Type B pancreatic cell (in vitro differentiated cells): ENCODE results near the gene SLC35F2. TPM values are rescaled to one million over a fixed set of nuclear protein-coding genes. Genes with fewer than 3 reads are reported as not detected.

Experiments
- DNase-seq: peaks from one replicate; pipeline ENCODE4 v3.0.0; 2021; ENCODE audit warnings: mixed read lengths; ENCODE audit not compliant: unreplicated experiment; ENCODE audit errors: extremely low spot score
- H3K27ac Mint-ChIP-seq: 2 replicates; pipeline ENCODE4 v1.8.0; 2021; ENCODE audit warnings: mild to moderate bottlenecking, mixed read lengths
- H3K27me3 Mint-ChIP-seq: 2 replicates; pipeline ENCODE4 v1.8.0; 2021; ENCODE audit warnings: mixed read lengths
- H3K36me3 Mint-ChIP-seq: 2 replicates; pipeline ENCODE4 v1.8.0; 2021; ENCODE audit warnings: mixed read lengths
- H3K4me1 Mint-ChIP-seq: one replicate; pipeline ENCODE4 v1.8.0; 2021; ENCODE audit warnings: mixed read lengths; ENCODE audit not compliant: unreplicated experiment
- H3K4me3 Mint-ChIP-seq: 2 replicates; pipeline ENCODE4 v1.8.0; 2021; ENCODE audit warnings: mild to moderate bottlenecking, mixed read lengths
- H3K9me3 Mint-ChIP-seq: 2 replicates; pipeline ENCODE4 v1.8.0; 2021; ENCODE audit warnings: mixed read lengths
- total RNA-seq: library from RNA; stranded (reverse); gene quantifications from 2 replicates; pipeline ENCODE4 v1.2.1, GENCODE V29; 2021; ENCODE audit warnings: low replicate concordance
- TF ChIP-seq, protein P1 (sequence below): fragments of 200-600 bp; sonication (generic); conservative IDR thresholded peaks from 2 replicates; pipeline ENCODE4 v1.5.0; 2021; ENCODE audit warnings: antibody characterized with exemption, mild to moderate bottlenecking

SLC35F2 gene
- total RNA-seq, 1 donor from 2014 or later: 9.5 TPM

DNA sequence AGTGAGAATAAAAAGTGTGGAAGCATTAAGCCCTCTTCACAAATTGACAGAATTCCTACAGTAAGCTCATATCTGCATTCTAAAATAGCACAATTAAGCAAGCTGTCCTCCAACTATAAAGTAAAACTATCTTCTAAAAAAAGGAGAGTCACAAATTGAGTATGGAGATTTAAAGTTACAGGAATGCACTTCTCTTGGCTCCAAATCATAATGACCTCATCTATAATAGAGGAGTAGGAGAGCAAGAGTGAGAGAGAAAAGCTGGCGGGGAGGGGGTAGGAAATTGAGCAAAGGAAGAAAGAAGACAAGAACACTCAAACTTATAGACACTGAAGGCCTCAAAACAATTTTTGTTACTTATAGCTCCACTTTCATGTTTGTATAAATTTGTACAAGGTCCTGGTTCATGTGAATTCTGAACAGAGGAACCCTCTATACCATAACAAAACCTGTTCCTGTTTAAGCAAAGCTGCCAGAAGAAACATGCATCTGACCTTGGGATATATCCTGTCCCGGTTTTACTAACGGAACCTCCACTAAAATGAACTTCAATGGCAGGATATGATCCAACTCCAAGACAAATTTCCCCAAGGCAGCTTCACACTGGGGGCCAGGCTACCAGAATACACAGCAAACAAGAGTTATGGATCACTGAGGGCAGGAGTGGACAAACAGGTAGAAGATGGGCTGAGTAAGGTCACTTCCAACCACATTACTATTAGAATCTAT lies 37.2 kb downstream of the SLC35F2 start:
- DNase-seq: no peak
- Mint-ChIP-seq H3K36me3 (no peaks in the 10 kb centered on the region), H3K9me3 (no peaks in the 10 kb centered on the region), H3K27me3 (no peaks in the 10 kb centered on the region), H3K4me3 (no peak overlapping the region), H3K27ac (peak overlapping the region; percentile 28), H3K4me1 (peaks cover 8% of the 10 kb centered on the region)
- TF ChIP-seq, protein P1, sequence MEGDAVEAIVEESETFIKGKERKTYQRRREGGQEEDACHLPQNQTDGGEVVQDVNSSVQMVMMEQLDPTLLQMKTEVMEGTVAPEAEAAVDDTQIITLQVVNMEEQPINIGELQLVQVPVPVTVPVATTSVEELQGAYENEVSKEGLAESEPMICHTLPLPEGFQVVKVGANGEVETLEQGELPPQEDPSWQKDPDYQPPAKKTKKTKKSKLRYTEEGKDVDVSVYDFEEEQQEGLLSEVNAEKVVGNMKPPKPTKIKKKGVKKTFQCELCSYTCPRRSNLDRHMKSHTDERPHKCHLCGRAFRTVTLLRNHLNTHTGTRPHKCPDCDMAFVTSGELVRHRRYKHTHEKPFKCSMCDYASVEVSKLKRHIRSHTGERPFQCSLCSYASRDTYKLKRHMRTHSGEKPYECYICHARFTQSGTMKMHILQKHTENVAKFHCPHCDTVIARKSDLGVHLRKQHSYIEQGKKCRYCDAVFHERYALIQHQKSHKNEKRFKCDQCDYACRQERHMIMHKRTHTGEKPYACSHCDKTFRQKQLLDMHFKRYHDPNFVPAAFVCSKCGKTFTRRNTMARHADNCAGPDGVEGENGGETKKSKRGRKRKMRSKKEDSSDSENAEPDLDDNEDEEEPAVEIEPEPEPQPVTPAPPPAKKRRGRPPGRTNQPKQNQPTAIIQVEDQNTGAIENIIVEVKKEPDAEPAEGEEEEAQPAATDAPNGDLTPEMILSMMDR: no peak

DNA sequence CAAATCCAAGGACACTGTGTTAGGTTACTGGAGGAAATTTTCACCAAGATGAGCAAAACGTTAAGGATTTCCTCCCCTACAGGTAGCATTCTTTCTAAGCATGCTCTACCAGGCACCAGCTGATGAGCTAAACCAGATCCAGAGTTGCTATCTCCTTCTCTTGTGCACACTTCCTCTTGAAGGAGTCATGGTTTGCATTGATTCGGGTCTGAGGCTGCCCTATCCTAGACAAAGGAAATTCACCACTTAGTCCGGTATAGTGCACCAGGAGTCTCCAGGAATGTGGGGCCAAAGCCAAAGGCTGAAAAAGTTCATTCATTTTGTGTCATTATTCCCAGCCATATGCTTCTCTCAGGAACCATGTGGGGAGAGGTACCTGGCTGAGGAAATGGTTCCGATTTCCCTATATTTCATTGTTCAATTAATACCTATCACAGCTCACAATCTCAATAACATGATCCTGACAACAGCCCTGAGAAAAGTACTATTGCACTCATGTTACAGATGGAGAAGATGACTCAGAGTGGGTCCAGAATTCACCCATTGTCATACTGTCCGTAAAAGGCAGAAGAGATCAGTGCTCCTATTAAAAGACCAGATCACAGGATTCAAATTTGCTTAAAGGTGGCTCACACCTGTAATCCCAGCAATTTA lies 39.1 kb downstream of the SLC35F2 start:
- H3K4me3 Mint-ChIP-seq: no peak overlapping the region
- H3K9me3 Mint-ChIP-seq: no peaks in the 10 kb centered on the region
- H3K36me3 Mint-ChIP-seq: no peaks in the 10 kb centered on the region
- TF ChIP-seq, protein P1: no peak
- no peak for DNase-seq
- no peak overlapping the region for H3K27ac Mint-ChIP-seq
- H3K27me3 Mint-ChIP-seq: no peaks in the 10 kb centered on the region
- H3K4me1 Mint-ChIP-seq: peaks cover 8% of the 10 kb centered on the region

- TF ChIP-seq, protein P1: no peak
- peaks cover 8% of the 10 kb centered on the region for H3K4me1 Mint-ChIP-seq
- DNase-seq: no peak
- no peak overlapping the region for H3K4me3 Mint-ChIP-seq
- H3K27me3 Mint-ChIP-seq: no peaks in the 10 kb centered on the region
- H3K36me3 Mint-ChIP-seq: no peaks in the 10 kb centered on the region
- no peaks in the 10 kb centered on the region for H3K9me3 Mint-ChIP-seq
- H3K27ac Mint-ChIP-seq: no peak overlapping the region
Measured at GRCh38 chr11:107818491-107818890, 40.1 kb downstream of the SLC35F2 start.

DNA sequence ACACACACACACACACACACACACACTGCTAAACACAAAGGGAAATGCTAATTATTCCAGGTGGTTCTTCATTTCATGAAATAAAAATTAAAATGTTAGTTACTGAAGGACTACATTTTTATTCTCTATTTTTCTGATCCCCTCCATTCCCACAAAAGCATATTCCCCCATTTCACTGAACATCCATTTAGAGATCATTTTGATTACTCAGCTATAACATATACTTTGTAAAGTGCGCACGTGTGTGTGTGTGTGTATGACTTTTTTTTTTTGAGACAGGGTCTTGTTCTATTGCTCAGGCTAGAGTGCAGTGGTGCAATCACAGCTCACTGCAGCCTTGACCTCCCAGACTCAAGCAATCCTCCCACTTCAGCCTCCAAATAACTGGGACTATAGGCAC lies 42.6 kb downstream of the SLC35F2 start:
- H3K27me3 Mint-ChIP-seq: no peaks in the 10 kb centered on the region

DNA sequence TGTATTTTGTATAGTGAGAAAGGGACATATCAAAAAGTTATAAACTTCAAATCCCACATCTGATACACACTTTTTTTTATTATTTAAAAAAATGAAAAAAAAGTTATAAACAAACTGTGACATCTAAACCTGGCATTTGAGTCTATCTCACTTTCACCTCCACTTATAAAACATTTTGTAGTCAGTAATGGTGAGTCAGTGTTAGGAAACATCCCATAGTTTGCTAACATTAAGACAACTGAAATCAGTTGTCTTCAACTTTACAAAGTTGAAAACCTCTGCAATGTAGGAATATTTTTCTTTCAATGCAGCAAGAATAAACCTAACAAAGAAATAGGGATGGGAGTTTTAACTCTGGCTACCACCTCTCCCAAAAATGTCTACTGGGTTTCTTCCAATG lies 47.7 kb downstream of the SLC35F2 start:
- Mint-ChIP-seq H3K9me3 (no peaks in the 10 kb centered on the region), H3K36me3 (peaks cover 3% of the 10 kb centered on the region), H3K4me1 (no peaks in the 10 kb centered on the region), H3K27ac (no peak overlapping the region), H3K27me3 (no peaks in the 10 kb centered on the region), H3K4me3 (no peak overlapping the region)
- TF ChIP-seq, protein P1: no peak
- no peak for DNase-seq

More for the DNA sequence above, 42.6 kb downstream of the SLC35F2 start:
- Mint-ChIP-seq H3K4me3 (no peak overlapping the region), H3K36me3 (no peaks in the 10 kb centered on the region), H3K4me1 (peaks cover under 1% of the 10 kb centered on the region), H3K27ac (no peak overlapping the region), H3K9me3 (no peaks in the 10 kb centered on the region)
- no peak for DNase-seq
- TF ChIP-seq, protein P1: no peak
